NCI-H524 (cell line): ENCODE data around the gene AGBL2.

Experiments used
- DNase-seq, 2 experiments: peaks; one replicate each; lab custom pipeline; 2025; lab: John Stamatoyannopoulos, UW

Gene AGBL2

GRCh38 chr11:47628026-47628425 lies 87.1 kb downstream of the AGBL2 start:
- no peak for DNase-seq

- no peak for DNase-seq
Measured at GRCh38 chr11:47626234-47626633, 88.9 kb downstream of the AGBL2 start.

- DNase-seq = no peak
Measured at GRCh38 chr11:47620836-47621378, 94.3 kb downstream of the AGBL2 start.

GRCh38 chr11:47617417-47617809 lies 97.8 kb downstream of the AGBL2 start:
- DNase-seq = no peak

- DNase-seq = peak; percentile 22 to 59
Measured at GRCh38 chr11:47616726-47617416, 98.3 kb downstream of the AGBL2 start.

GRCh38 chr11:47615249-47615648 lies 99.9 kb downstream of the AGBL2 start:
- no peak for DNase-seq

- DNase-seq = no peak
Measured at GRCh38 chr11:47611348-47611794, 103.8 kb downstream of the AGBL2 start.

- DNase-seq = no peak
Measured at GRCh38 chr11:47609675-47610074, 105.5 kb downstream of the AGBL2 start.
